NCI-H1092 (cell line): Measurements from ENCODE around the gene ARID1B.

ENCODE experiments used
- DNase-seq: peaks from one replicate; lab custom pipeline; 2025; lab: John Stamatoyannopoulos, UW

ARID1B gene

GRCh38 chr6:156776840-156777576 is at the start of gene ARID1B:
TSS of gene ARID1B (plus strand) at chr6:156777378. CDS start at chr6:156777681, 303 bp downstream.
- peak; percentile 78 for DNase-seq

GRCh38 chr6:156727715-156728385 is 49.3 kb upstream of the ARID1B start:
- no peak for DNase-seq

- no peak for DNase-seq
Measured at GRCh38 chr6:156729248-156729647, 47.9 kb upstream of the ARID1B start.

GRCh38 chr6:156731396-156731795 is 45.8 kb upstream of the ARID1B start:
- peak; percentile 48 for DNase-seq

GRCh38 chr6:156735751-156736150 is 41.4 kb upstream of the ARID1B start:
- DNase-seq = no peak

- DNase-seq = no peak
Measured at GRCh38 chr6:156740604-156741003, 36.6 kb upstream of the ARID1B start.

- DNase-seq = no peak
Measured at GRCh38 chr6:156741287-156742073, 35.7 kb upstream of the ARID1B start.

GRCh38 chr6:156747715-156748114 is 29.5 kb upstream of the ARID1B start:
- no peak for DNase-seq

GRCh38 chr6:156748504-156748903 is 28.7 kb upstream of the ARID1B start:
- no peak for DNase-seq

GRCh38 chr6:156752666-156753301 is 24.4 kb upstream of the ARID1B start:
- no peak for DNase-seq

- DNase-seq = no peak
Measured at GRCh38 chr6:156756630-156757610, 20.3 kb upstream of the ARID1B start.

GRCh38 chr6:156757849-156758248 is 19.3 kb upstream of the ARID1B start:
- DNase-seq = no peak

- DNase-seq = no peak
Measured at GRCh38 chr6:156760377-156760776, 16.8 kb upstream of the ARID1B start.

GRCh38 chr6:156762547-156762946 is 14.6 kb upstream of the ARID1B start:
- no peak for DNase-seq

GRCh38 chr6:156765117-156765516 is 12.1 kb upstream of the ARID1B start:
- DNase-seq = no peak

GRCh38 chr6:156767603-156768467 is 9.3 kb upstream of the ARID1B start:
- DNase-seq = no peak

GRCh38 chr6:156771047-156771446 is 6.1 kb upstream of the ARID1B start:
- DNase-seq = no peak

- DNase-seq = no peak
Measured at GRCh38 chr6:156771761-156772160, 5.4 kb upstream of the ARID1B start.

GRCh38 chr6:156773476-156773875 is 3.7 kb upstream of the ARID1B start:
- DNase-seq = no peak
